Left colon (tissue), 2 donors: ENCODE measurements around the gene MYF6. TPM values are rescaled to one million over a fixed set of nuclear protein-coding genes. Genes with fewer than 3 reads are reported as not detected.

Experiments
- ATAC-seq: fragments of 200-7000 bp; cut with Tn5 transposase; one replicate; pipeline ENCODE4 v1.9.1; 2020; ENCODE audit warnings: mild to moderate bottlenecking, moderate library complexity
- DNase-seq, 2 donors: peaks; one replicate each; pipeline ENCODE4 v3.0.0-alpha.2; 2020
- intact Hi-C, 2 donors: fragments of 100-400 bp; cut with DNase I in 1 of 2; cut with micrococcal nuclease in 1 of 2; formaldehyde crosslinking; loops; one replicate each; pipeline versions ENCODE4 v1.11.2 to v1.14.0; 2022; cut with DNase I, micrococcal nuclease
- total RNA-seq, 2 donors: library from RNA; stranded (reverse); fragmentation: NEBNext Ultra II Directional; extraction: Animal tissue kit (Norgen Biotek cat#: 25700); gene quantifications; one replicate each; pipeline ENCODE4 v1.2.1, GENCODE V29; 2021
- donor health status: DM: no; HTN: no; CAD: no.
- donor health status: DM: yes; HTN: yes; CAD: no.

Gene MYF6
- total RNA-seq, 2 donors from 2014 or later: not detected

- no peak for DNase-seq
- intact Hi-C loops: no loop called here
- ATAC-seq: no peak
Measured at GRCh38 chr12:80745851-80746505, 38.5 kb downstream of the MYF6 start.

GRCh38 chr12:80747800-80748199 lies 40.4 kb downstream of the MYF6 start:
- DNase-seq (no peak), ATAC-seq (no peak)
- intact Hi-C loops: no loop called here

GRCh38 chr12:80749456-80749855 lies 42.0 kb downstream of the MYF6 start:
- intact Hi-C loops: no loop called here
- no peak for DNase-seq
- ATAC-seq: no peak

- DNase-seq: no peak
- no peak for ATAC-seq
- intact Hi-C loops: no loop called here
Measured at GRCh38 chr12:80752464-80752863, 45.0 kb downstream of the MYF6 start.

GRCh38 chr12:80754274-80754673 lies 46.8 kb downstream of the MYF6 start:
- intact Hi-C loops: no loop called here
- ATAC-seq (no peak), DNase-seq (no peak)

- ATAC-seq: no peak
- DNase-seq: no peak
- intact Hi-C loops: no loop called here
Measured at GRCh38 chr12:80756875-80757274, 49.4 kb downstream of the MYF6 start.

Other genes with a start within 250 kb of the MYF6 start
- not detected for gene MYF5, start 9.3 kb downstream of the MYF6 start, total RNA-seq
- gene LIN7A, start 230.3 kb downstream of the MYF6 start, total RNA-seq: 1 to 10 TPM in 1 of 2 donors, under 1 TPM in 1; 0.61 to 2.6 TPM